Stomach (tissue), 4 donors: ENCODE measurements around the gene TTC39B.

Source experiments
- POLR2A ChIP-seq, 4 donors: fragments of 450-650 bp; IDR thresholded peaks; one replicate each; pipeline ENCODE4 v1.6.1; 2016; ENCODE audit warnings: antibody characterized with exemption in 4 of 4, control low read depth in 2 of 4, mild to moderate bottlenecking in 1 of 4, moderate library complexity in 1 of 4
- TF ChIP-seq, protein P1 (sequence below), 7 experiments: fragments of 450-650 bp in 4 of 7; fragments of 200-600 bp in 3 of 7; sonication (generic) in 3 of 7; IDR thresholded peaks; one replicate each; pipeline ENCODE4 v1.5.1; 2016 to 2019; ENCODE audit warnings: antibody characterized with exemption in 7 of 7, control low read depth in 2 of 7, mild to moderate bottlenecking in 1 of 7

DNA sequence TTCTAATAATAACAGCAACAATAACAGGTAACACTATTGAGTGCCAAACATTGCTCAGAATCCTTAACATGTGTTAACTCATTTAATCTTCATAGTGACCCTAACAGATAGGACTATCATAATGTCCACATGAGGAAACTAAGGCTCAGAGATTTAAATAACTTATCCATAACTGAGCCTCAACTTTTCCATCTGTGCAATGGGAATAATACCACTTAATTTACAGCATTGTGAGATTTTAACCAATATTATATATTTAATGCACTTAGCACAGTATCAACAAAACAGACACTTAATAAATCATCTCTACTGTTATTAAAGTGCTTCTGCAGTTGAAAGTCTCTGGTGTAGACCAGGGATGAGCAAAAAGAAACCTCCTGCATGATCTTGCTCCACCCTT, 28.2 kb downstream of the TTC39B start:
- TF ChIP-seq, protein P1, sequence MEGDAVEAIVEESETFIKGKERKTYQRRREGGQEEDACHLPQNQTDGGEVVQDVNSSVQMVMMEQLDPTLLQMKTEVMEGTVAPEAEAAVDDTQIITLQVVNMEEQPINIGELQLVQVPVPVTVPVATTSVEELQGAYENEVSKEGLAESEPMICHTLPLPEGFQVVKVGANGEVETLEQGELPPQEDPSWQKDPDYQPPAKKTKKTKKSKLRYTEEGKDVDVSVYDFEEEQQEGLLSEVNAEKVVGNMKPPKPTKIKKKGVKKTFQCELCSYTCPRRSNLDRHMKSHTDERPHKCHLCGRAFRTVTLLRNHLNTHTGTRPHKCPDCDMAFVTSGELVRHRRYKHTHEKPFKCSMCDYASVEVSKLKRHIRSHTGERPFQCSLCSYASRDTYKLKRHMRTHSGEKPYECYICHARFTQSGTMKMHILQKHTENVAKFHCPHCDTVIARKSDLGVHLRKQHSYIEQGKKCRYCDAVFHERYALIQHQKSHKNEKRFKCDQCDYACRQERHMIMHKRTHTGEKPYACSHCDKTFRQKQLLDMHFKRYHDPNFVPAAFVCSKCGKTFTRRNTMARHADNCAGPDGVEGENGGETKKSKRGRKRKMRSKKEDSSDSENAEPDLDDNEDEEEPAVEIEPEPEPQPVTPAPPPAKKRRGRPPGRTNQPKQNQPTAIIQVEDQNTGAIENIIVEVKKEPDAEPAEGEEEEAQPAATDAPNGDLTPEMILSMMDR (IDR thresholded peaks at IDR 0.05) = no peak
- TF ChIP-seq POLR2A (IDR thresholded peaks at IDR 0.05) = no peak
